Kidney epithelial cell (primary cell): ENCODE measurements around the gene SLC25A43. TPM values are rescaled to one million over a fixed set of nuclear protein-coding genes. Genes with fewer than 3 reads are reported as not detected.

Experiments
- DNase-seq: peaks from one replicate; pipeline ENCODE4 v3.0.0-alpha.2; 2010; ENCODE audit warnings: low read depth
- H3K27me3 ChIP-seq: 2 replicates; pipeline ENCODE4 v1.6.0; 2011; ENCODE audit warnings: low read length; ENCODE audit not compliant: control insufficient read depth, insufficient read depth
- H3K36me3 ChIP-seq: 2 replicates; pipeline ENCODE4 v1.5.1; 2011; ENCODE audit warnings: low read length; ENCODE audit not compliant: control insufficient read depth, insufficient read depth
- H3K4me3 ChIP-seq: 2 replicates; pipeline ENCODE4 v1.5.1; 2011; ENCODE audit warnings: low read depth, mild to moderate bottlenecking, control low read depth, low read length
- total RNA-seq: library from RNA; depleted of rRNA; stranded (reverse); fragments of >200 nt; gene quantifications from 2 replicates; pipeline ENCODE4 v1.2.3, GENCODE V29; 2015
- TF ChIP-seq, protein P1 (sequence below): IDR thresholded peaks from 2 replicates; pipeline ENCODE4 v1.5.1; 2011; ENCODE audit warnings: mild to moderate bottlenecking, moderate library complexity, low read length, control low read depth, inconsistent platforms; ENCODE audit not compliant: insufficient read depth, poor library complexity, severe bottlenecking

SLC25A43 gene
- total RNA-seq, 1 donor from 2014 or later, result 9.8 TPM

DNA sequence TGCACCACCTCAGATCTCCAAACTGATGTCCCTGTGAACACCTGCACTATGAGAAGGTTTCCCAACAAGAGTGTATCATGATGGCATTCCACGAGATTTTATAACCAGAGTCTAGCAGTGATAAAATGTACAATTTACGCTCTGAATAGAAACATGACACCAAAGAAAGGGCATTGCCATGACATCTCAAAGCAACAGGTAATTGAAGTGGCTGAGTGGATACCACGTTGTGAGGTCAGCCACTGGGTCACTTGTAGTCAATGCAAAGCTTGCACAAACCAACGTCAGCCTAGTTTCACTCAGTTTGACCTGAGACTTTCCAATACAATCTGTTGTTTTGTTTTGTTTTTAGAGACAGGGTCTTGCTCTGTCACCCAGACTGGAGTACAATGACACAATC lies 54.1 kb downstream of the SLC25A43 start:
- TF ChIP-seq, protein P1, sequence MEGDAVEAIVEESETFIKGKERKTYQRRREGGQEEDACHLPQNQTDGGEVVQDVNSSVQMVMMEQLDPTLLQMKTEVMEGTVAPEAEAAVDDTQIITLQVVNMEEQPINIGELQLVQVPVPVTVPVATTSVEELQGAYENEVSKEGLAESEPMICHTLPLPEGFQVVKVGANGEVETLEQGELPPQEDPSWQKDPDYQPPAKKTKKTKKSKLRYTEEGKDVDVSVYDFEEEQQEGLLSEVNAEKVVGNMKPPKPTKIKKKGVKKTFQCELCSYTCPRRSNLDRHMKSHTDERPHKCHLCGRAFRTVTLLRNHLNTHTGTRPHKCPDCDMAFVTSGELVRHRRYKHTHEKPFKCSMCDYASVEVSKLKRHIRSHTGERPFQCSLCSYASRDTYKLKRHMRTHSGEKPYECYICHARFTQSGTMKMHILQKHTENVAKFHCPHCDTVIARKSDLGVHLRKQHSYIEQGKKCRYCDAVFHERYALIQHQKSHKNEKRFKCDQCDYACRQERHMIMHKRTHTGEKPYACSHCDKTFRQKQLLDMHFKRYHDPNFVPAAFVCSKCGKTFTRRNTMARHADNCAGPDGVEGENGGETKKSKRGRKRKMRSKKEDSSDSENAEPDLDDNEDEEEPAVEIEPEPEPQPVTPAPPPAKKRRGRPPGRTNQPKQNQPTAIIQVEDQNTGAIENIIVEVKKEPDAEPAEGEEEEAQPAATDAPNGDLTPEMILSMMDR, result no peak
- DNase-seq, result no peak
- Histone ChIP-seq H3K4me3 (no peak overlapping the region), H3K36me3 (no peaks in the 10 kb centered on the region), H3K27me3 (no peaks in the 10 kb centered on the region)

DNA sequence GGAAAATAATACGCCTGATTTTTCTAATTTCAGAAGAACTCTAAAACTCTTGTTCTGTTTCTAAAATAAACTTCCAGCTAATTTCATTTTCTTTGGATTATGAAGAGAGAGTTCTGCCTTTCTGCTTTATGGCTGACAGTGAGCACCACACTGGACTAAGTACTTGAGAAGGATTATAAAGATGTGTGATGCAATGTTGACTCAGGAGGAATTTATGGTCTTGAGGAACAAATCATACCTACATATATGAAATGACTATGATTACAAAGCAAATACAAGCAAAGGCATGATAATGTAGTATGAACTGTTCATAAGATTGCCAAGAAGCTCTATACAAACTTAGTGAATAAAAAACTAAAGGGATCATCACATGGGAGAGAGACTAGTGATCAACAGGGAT lies 56.1 kb downstream of the SLC25A43 start:
- Histone ChIP-seq H3K4me3 (no peak overlapping the region), H3K27me3 (no peaks in the 10 kb centered on the region), H3K36me3 (no peaks in the 10 kb centered on the region)
- TF ChIP-seq, protein P1, result no peak
- no peak for DNase-seq

DNA sequence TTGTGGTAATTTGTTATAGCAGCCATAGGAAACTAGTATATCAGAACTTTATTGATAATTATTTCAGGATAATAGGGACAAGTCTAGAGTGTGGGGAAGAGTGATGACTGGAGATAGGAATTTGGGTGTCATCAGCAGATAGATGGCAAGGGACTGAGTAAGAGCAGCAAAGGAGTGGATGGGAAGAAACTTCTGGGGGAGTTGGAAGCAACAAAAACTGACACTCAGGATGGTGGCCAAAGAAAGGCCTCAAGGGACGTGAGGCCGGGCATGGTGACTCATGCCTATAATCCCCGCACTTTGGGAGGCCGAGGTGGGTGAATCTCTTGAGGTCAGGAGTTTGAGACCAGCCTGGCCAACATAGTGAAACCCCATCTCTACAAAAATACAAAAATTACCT lies 60.0 kb downstream of the SLC25A43 start:
- Histone ChIP-seq H3K27me3 (no peaks in the 10 kb centered on the region), H3K36me3 (no peaks in the 10 kb centered on the region), H3K4me3 (no peak overlapping the region)
- TF ChIP-seq, protein P1, result no peak
- no peak for DNase-seq

DNA sequence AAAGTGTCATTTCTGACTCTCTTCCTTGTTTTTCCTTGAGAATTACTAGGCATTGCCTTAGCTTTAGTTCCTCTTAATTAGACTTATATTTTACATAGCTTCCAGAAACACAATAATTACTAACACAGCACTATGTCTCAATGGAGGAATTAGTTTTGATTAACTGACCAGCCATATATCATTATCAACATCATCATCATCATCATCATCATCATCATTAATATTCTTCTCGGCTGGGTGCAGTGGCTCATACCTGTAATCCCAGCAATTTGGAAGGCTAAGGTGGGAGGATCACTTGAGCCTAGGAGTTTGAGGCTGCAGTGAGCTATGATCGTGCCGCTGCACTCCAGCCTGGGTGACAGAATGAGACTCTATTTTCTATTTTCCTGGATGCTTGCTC lies 66.4 kb downstream of the SLC25A43 start:
- Histone ChIP-seq H3K4me3 (no peak overlapping the region), H3K27me3 (no peaks in the 10 kb centered on the region), H3K36me3 (no peaks in the 10 kb centered on the region)
- no peak for DNase-seq
- TF ChIP-seq, protein P1, result no peak

DNA sequence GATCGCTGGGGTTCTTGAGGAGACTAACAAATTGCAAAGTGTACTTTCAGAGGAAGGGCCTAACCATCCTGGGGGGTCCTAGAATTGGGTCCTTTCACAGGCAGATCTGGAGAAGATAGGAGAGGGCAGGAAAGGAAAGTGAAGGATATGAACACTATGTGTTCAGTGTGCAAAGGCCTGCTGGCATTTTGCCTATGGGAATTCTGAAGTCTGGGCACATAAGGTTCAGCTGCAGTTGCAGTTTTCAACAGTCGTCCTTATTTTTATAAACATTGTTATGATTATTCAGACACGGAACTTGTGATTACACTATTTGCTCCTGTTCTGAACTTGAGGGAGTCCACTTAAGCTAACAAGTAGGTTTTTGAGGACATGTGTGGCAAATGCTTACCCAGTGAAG lies 67.8 kb downstream of the SLC25A43 start:
- H3K4me3 ChIP-seq, result no peak overlapping the region
- no peaks in the 10 kb centered on the region for H3K36me3 ChIP-seq
- H3K27me3 ChIP-seq, result no peaks in the 10 kb centered on the region
- TF ChIP-seq, protein P1, result no peak
- no peak for DNase-seq

DNA sequence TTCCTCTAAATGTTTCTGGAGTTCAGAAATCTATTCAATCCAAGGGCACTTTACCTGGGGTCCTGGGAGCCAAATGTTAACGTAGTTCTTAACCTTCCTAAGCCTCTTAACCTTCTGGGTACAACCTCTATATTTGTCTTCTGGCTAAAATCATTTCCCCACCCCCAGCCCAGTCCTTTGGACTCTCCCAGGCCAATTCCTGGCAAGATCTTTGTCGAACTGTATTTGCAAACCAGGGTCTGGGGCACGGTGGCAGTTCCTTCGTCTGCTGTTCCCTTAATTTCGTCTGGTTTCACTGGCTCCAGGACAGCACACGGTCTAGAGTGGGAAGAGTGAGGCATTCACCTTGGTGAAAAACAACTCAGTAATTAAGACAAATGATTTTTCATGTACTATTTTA lies 68.3 kb downstream of the SLC25A43 start:
- TF ChIP-seq, protein P1, result no peak
- no peak overlapping the region for H3K4me3 ChIP-seq
- H3K36me3 ChIP-seq, result no peaks in the 10 kb centered on the region
- no peaks in the 10 kb centered on the region for H3K27me3 ChIP-seq
- DNase-seq, result no peak
